ENCODE data around the gene PBX1. TPM values are rescaled to one million over a fixed set of nuclear protein-coding genes. Genes with fewer than 3 reads are reported as not detected.

The PBX1 gene
- total and polyA plus RNA-seq, 2 experiments from 2014 or later: 40.0 to 104 TPM

DNA sequence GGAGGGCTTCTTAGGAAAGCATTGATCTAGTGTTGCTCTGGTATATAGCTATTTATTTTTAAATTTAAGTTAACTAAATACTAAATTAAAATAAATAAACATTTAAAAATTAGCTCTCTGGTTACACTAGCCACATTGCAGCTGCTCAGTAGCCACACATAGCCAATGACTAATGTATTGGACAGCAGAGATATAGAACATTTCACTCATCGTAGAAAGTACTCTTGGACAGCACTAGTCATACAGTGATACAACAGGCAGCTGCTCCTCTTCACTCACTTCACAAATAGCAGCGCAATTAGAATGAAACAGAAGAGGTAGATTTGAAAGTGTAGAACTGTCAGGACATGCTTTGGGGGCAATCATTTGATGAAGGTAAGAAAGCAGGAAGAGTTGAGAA is 245.4 kb downstream of the PBX1 start (continued):
- TF ChIP-seq, protein P1, sequence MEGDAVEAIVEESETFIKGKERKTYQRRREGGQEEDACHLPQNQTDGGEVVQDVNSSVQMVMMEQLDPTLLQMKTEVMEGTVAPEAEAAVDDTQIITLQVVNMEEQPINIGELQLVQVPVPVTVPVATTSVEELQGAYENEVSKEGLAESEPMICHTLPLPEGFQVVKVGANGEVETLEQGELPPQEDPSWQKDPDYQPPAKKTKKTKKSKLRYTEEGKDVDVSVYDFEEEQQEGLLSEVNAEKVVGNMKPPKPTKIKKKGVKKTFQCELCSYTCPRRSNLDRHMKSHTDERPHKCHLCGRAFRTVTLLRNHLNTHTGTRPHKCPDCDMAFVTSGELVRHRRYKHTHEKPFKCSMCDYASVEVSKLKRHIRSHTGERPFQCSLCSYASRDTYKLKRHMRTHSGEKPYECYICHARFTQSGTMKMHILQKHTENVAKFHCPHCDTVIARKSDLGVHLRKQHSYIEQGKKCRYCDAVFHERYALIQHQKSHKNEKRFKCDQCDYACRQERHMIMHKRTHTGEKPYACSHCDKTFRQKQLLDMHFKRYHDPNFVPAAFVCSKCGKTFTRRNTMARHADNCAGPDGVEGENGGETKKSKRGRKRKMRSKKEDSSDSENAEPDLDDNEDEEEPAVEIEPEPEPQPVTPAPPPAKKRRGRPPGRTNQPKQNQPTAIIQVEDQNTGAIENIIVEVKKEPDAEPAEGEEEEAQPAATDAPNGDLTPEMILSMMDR (conservative IDR thresholded peaks at IDR 0.05; ENCODE audit: low read depth in 2 of 2): no peak
- TF ChIP-seq JUNB (IDR thresholded peaks at IDR 0.05; ENCODE audit: unreplicated experiment): no peak
- TF ChIP-seq ZNF462 (CRISPR knock-in tag; IDR thresholded peaks at IDR 0.05): no peak
- TF ChIP-seq, protein P2, sequence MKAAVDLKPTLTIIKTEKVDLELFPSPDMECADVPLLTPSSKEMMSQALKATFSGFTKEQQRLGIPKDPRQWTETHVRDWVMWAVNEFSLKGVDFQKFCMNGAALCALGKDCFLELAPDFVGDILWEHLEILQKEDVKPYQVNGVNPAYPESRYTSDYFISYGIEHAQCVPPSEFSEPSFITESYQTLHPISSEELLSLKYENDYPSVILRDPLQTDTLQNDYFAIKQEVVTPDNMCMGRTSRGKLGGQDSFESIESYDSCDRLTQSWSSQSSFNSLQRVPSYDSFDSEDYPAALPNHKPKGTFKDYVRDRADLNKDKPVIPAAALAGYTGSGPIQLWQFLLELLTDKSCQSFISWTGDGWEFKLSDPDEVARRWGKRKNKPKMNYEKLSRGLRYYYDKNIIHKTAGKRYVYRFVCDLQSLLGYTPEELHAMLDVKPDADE (IDR thresholded peaks at IDR 0.05): no peak

GRCh38 chr1:164805399-164805798 is 246.4 kb downstream of the PBX1 start:
- H3K36me3 ChIP-seq (ENCODE audit: insufficient read depth): peaks cover 9% of the 10 kb centered on the region; the same call in 1 of the 2 replicates
- no peaks in the 10 kb centered on the region for H3K79me2 ChIP-seq (replicated peaks; ENCODE audit: insufficient read depth)
- Mint-ChIP-seq H3K27me3 (ENCODE audit: insufficient read depth, low read depth, poor library complexity) (no peaks in the 10 kb centered on the region), H3K27ac (no peak overlapping the region), H3K9me3 (no peaks in the 10 kb centered on the region), H3K4me1 (no peaks in the 10 kb centered on the region; the same call in 2 of the 3 replicates), H3K36me3 (ENCODE audit: low read depth) (peaks cover 54% of the 10 kb centered on the region), H3K4me3 (no peak overlapping the region)
- peaks cover 10% of the 10 kb centered on the region for H4K20me1 ChIP-seq (replicated peaks; ENCODE audit: insufficient read depth)
- H3K9me2 ChIP-seq (ENCODE audit: insufficient read depth): no peaks in the 10 kb centered on the region
- no peak overlapping the region for H3K4me3 ChIP-seq
- DNase-seq (ENCODE audit: low spot score): no peak
- no peak overlapping the region for H2AFZ ChIP-seq
- no peak overlapping the region for H3K27ac ChIP-seq (ENCODE audit: low read depth)
- H3K4me1 ChIP-seq (ENCODE audit: insufficient read depth): no peaks in the 10 kb centered on the region
- no peaks in the 10 kb centered on the region for H3F3A ChIP-seq (replicated peaks; ENCODE audit: low read depth)
- no peak overlapping the region for H3K4me2 ChIP-seq
- no peak for ATAC-seq
- H3K27me3 ChIP-seq (ENCODE audit: insufficient read depth): no peaks in the 10 kb centered on the region
- TF ChIP-seq STAT1 (IDR thresholded peaks at IDR 0.05; ENCODE audit: unreplicated experiment): no peak
- no peak for TF ChIP-seq EZH2 (IDR thresholded peaks at IDR 0.05; ENCODE audit: low read depth, unreplicated experiment)
- no peak for TF ChIP-seq POLR2AphosphoS5 (IDR thresholded peaks at IDR 0.05; ENCODE audit: low read depth)
- TF ChIP-seq, protein P3, sequence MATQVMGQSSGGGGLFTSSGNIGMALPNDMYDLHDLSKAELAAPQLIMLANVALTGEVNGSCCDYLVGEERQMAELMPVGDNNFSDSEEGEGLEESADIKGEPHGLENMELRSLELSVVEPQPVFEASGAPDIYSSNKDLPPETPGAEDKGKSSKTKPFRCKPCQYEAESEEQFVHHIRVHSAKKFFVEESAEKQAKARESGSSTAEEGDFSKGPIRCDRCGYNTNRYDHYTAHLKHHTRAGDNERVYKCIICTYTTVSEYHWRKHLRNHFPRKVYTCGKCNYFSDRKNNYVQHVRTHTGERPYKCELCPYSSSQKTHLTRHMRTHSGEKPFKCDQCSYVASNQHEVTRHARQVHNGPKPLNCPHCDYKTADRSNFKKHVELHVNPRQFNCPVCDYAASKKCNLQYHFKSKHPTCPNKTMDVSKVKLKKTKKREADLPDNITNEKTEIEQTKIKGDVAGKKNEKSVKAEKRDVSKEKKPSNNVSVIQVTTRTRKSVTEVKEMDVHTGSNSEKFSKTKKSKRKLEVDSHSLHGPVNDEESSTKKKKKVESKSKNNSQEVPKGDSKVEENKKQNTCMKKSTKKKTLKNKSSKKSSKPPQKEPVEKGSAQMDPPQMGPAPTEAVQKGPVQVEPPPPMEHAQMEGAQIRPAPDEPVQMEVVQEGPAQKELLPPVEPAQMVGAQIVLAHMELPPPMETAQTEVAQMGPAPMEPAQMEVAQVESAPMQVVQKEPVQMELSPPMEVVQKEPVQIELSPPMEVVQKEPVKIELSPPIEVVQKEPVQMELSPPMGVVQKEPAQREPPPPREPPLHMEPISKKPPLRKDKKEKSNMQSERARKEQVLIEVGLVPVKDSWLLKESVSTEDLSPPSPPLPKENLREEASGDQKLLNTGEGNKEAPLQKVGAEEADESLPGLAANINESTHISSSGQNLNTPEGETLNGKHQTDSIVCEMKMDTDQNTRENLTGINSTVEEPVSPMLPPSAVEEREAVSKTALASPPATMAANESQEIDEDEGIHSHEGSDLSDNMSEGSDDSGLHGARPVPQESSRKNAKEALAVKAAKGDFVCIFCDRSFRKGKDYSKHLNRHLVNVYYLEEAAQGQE (IDR thresholded peaks at IDR 0.05; ENCODE audit: unreplicated experiment): no peak
- TF ChIP-seq NANOG (IDR thresholded peaks at IDR 0.05; ENCODE audit: borderline replicate concordance): no peak

Measured in GM23338 (cell line).